Measurements from ENCODE around the gene SPC24.
A peak's percentile ranks its signal among the peaks of the same experiment; 100 is the strongest.
"Not testable (repeated sequence)": the region's sequence is repeated elsewhere in the genome, so short reads cannot be mapped to it uniquely, and the experiment has no call there.

The SPC24 gene

DNA sequence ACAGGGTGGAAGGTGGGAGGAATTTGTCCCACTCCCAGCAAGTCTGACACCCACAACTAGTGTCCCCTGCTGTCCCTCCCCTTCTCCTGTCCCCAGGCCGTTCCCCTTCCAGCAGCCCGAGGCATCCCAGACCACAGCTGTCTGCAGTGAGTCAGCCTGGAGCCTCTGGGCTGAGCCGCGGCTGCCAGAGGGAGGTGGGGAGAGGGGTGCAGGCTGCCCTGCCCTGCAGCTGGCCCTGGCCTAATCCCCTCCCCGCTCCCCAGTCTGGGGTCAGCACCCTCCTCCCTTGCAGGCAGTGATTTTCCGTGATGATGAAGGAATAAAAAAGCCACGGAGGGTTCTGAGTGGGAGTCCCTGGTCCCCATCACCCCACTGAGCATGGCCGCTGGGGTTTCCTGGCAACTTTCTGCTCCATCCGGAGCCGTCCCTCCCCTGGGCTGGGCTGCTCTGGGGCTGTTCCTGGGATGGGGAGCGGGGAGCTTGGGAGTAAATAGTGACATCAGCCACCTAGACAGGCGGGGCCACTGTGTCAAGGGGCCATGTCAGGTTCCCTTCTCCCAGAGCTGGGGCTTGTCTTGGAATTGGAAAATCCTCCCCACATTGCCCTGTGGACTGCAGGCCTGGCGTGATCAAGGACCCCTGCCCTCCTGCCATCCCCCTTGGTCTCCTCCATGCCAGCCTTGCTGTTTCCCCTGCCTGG is 16.8 kb downstream of the SPC24 start:
- peak; percentile 21; the same call in 1 of the 2 replicates for TF ChIP-seq POLR2A (IDR thresholded peaks at IDR 0.05; ENCODE audit: low read depth, low read length)
- DNase-seq (ENCODE audit: insufficient read length, low spot score): peak; percentile 77
- FAIRE-seq: no peak

DNA sequence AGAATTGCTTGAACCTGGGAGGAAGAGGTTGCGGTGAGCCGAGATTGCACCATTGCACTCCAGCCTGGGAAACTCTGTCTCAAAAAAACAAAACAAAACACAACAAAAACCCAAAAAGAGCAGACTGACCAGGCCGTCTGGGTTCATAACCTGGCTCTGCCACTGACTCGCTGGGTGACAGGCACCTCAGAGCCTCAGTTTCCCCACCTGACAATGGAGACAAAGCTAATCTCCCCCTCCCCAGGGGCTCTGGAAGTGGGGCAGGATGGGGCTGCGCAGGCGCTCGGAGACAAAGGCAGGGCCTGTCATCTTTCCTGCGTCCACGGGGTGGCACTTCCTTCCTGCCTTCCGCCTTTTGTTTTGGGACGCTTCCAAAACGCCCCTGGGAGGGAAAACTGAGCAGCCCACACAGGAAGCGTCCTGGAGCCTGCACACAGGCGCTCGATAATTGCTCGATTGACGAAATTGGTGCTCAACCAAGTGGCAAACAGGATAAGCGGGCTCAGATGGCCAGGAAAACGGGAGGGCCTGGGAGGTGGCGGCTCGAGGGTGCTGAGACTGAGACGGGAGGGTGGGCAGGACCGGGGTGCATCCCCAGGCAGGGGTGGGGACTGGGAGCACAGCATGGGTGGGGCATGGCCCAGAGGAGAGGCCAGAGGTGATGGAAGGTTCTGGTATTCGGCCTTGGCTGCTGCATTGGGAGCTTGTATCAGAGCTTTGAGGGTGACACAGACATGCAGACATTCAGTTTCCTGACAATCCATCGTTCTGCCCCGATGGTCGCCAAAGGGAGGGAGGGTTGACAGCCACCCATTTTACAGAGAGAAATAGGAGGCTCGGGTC is 17.8 kb downstream of the SPC24 start:
- DNase-seq (ENCODE audit: insufficient read length, low spot score) (peak; percentile 55), FAIRE-seq (no peak)
- no peak for TF ChIP-seq POLR2A (IDR thresholded peaks at IDR 0.05; ENCODE audit: low read depth, low read length)

DNA sequence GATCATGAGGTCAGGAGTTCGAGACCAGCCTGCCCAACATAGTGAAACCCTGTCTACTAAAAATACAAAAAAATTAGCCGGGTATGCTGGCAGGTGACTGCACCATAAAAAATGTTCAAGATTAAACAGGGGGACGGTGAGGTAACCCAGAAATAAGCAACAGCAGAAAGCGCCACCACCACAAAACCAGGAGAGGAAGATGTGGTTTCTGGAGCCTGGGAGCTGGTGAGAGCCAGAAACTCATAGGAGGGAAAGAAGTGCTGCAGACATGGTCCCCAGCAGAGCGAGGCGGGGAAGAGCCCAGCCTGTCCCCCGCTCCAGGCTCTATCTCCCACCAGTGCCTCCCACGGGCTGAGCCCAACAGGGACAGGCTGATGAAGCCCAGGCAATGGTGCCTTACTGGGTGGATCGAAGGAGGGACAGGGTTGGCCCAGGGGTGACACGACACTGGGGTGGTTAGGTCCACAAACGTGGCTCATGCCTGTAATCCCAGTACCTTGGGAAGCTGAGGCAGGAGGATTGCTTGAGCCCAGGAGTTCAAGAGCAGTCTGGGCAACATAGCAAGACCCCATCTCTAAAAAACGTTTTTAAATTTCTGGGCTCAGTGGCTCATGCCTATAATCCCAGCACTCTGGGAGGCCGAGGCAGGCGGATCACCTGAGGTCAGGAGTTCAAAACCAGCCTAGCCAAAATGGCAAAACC is 19.0 kb downstream of the SPC24 start:
- TF ChIP-seq POLR2A (IDR thresholded peaks at IDR 0.05; ENCODE audit: low read depth, low read length): no peak
- DNase-seq (ENCODE audit: insufficient read length, low spot score) (no peak), FAIRE-seq (no peak)

DNA sequence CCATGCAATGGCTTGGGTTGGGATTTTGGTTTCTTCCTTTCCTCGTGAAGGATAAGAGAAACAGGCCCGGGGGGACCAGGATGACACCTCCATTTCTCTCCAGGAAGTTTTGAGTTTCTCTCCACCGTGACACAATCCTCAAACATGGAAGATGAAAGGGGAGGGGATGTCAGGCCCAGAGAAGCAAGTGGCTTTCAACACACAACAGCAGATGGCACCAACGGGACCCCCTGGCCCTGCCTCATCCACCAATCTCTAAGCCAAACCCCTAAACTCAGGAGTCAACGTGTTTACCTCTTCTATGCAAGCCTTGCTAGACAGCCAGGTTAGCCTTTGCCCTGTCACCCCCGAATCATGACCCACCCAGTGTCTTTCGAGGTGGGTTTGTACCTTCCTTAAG is 24.1 kb downstream of the SPC24 start:
- DNase-seq (ENCODE audit: insufficient read length, low spot score) (no peak), FAIRE-seq (no peak)
- no peak for TF ChIP-seq POLR2A (IDR thresholded peaks at IDR 0.05; ENCODE audit: low read depth, low read length)

DNA sequence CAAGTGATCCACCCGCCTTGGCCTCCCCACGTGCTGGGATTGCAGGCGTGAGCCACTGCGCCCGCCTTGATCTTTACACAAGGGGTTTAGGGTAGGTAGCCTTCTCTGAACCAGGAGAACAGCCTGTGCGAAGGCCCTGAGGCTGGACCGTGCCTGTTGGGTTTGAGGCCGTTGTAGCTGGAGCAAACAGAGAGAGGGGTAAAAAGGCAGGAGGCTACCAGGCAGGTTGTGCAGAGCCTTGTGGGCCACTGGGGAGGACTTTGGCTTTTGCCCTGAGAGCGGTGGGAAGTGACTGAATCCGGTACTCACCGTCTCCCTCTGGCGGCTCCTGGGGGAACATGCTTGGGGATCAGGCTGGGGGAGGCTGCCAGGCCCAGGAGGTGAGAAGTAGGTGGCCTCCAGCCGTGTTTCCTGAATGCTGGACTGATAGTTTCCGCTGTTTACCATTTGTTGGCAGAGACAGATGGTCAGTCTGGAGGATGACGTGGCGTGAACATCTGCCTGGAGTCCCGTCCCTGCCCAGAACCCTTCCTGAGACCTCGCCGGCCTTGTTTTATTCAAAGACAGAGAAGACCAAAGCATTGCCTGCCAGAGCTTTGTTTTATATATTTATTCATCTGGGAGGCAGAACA is 24.6 kb downstream of the SPC24 start:
- peak; percentile 57 for DNase-seq (ENCODE audit: insufficient read length, low spot score)
- TF ChIP-seq POLR2A (IDR thresholded peaks at IDR 0.05; ENCODE audit: low read depth, low read length): no peak
- FAIRE-seq: no peak

DNA sequence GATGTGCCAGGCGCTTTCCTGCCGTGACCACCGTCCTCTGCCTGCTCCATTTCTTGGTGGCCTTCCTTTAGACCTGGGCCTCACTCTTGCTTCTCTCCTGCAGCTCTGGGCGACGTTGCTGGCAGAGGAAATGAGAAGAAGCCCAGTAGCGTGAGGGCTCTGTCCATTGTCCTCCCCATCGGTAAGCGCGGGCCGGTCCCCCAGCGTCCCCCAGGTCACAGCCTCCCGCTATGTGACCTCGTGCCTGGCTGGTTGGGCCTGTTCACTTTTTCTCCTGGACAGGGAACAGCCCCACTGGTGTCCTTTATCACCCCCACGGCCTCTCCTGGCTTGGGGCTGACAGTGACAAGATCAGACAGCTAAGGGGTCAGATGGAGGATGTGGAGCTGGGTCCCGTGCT is 27.7 kb downstream of the SPC24 start:
- no peak for DNase-seq (ENCODE audit: insufficient read length, low spot score)
- no peak for TF ChIP-seq POLR2A (IDR thresholded peaks at IDR 0.05; ENCODE audit: low read depth, low read length)
- FAIRE-seq: no peak

DNA sequence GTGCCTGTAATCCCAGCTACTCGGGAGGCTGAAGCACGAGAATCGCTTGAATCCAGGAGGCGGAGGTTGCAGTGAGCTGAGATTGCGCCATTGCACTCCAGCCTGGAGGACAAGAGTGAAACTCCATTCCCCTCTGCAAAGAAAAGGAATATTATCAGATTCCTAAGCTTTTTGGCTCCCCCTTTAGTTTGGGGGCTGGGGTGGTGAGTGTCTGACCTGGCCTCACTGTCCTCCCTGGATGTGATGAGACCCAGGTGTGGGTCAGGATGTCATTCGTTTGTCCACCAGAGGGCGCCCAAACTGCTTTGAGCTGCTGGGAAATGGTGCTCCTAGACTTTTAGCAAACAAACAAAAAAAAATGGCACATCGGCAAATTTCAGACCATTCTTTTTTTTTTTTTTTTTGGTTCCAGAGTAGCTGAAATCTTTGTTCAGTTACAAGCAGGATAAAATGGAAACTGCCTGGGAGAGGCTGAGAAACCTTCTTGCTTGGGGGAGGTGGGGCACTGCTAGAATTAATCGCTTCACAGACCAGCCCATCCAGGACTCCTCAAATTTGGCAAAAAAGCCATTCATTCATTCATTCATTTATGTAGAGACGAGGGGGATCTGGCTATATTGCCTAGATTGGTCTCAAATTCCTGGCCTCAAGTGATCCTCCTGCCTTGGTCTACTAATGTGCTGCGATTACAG is 29.4 kb downstream of the SPC24 start:
- FAIRE-seq: no peak

DNA sequence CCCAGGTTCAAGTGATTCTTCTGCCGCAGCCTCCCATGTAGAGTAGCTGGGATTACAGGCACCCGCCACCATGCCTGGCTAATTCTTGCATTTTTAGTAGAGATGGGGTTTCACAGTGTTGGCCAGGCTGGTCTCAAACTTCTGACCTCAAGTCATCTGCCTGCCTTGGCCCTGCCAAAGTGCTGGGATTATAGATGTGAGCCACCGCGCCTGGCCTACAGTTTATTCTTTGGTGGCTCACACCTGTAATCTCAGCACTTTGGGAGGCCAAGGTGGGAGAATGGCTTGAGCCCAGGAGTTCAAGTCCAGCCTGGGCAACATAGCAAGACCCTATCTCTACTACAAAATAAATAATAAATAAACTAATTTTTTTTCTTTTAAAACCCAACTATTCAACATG is 31.4 kb downstream of the SPC24 start:
- not testable (repeated sequence) for DNase-seq (ENCODE audit: insufficient read length, low spot score); FAIRE-seq

More for the DNA sequence above, 29.4 kb downstream of the SPC24 start:
- DNase-seq (ENCODE audit: insufficient read length, low spot score): peak; percentile 50
- no peak for TF ChIP-seq POLR2A (IDR thresholded peaks at IDR 0.05; ENCODE audit: low read depth, low read length)

DNA sequence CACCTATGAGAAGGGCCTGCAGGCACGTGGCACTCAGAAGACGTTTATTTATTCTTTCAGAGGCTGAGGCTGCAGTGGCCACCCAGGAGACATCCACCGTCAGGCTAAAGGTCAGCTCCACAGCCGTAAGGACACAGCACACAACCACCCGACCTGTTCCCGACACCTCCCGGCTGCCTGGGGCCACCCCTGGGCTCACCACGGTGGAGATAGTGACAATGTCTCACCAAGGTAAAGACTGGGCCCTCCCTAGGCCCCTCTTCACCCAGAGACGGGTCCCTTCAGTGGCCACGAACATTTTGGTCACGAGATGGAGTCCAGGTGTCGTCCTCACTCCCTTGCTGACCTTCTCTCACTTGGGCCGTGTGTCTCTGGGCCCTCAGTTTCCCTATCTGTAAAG is 32.5 kb downstream of the SPC24 start:
- no peak for TF ChIP-seq POLR2A (IDR thresholded peaks at IDR 0.05; ENCODE audit: low read depth, low read length)
- FAIRE-seq (no peak), DNase-seq (ENCODE audit: insufficient read length, low spot score) (no peak)

DNA sequence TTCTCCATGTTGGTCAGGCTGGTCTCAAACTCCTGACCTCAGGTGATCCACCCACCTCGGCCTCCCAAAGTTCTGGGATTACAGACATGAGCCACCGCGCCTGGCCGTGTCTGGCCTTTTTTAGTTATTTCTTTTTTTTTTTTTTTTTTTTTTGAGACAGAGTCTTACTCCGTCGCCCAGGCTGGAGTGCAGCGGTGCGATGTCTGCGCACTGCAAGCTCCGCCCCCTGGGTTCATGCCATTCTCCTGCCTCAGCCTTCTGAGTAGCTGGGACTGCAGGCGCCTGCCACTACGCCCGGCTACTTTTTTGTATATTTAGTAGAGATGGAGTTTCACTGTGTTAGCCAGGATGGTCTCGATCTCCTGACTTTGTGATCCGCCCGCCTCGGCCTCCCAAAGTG is 33.6 kb downstream of the SPC24 start:
- not testable (repeated sequence) for FAIRE-seq; DNase-seq (ENCODE audit: insufficient read length, low spot score)

DNA sequence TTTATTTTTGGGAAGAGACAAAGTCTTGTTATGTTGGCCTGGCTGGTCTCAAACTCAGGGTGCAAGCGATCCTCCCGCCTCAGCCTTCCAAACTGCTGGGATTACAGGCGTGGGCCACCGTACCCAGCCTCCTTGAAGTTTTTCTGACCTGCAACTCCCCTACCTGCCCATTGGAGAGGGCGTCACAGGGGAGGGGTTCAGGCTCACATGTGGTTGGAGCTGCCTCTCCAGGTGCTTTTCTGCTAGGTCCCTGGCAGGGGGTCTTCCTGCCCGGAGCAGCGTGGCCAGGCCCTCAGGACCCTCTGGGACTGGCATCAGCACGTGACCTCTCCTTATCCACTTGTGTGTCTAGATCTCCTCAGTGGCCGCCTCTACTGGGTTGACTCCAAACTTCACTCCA is 39.1 kb downstream of the SPC24 start:
- no peak for FAIRE-seq
- no peak for TF ChIP-seq POLR2A (IDR thresholded peaks at IDR 0.05; ENCODE audit: low read depth, low read length)

DNA sequence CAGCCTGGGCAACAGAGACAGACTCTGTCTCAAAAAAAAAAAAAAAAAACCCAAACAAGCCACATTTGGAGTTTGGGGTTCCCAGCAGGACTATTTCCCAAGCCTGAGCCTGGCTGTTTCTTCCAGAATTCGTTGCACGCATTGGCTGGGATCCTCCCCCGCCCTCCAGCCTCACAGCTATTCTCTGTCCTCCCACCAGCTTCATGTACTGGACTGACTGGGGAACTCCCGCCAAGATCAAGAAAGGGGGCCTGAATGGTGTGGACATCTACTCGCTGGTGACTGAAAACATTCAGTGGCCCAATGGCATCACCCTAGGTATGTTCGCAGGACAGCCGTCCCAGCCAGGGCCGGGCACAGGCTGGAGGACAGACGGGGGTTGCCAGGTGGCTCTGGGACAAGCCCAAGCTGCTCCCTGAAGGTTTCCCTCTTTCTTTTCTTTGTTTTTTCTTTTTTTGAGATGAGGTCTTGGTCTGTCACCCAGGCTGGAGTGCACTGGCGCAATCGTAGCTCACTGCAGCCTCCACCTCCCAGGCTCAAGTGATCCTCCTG is 39.6 kb downstream of the SPC24 start:
- no peak for TF ChIP-seq POLR2A (IDR thresholded peaks at IDR 0.05; ENCODE audit: low read depth, low read length)
- no peak for FAIRE-seq
- DNase-seq (ENCODE audit: insufficient read length, low spot score): no peak

More for the DNA sequence above, 39.1 kb downstream of the SPC24 start:
- DNase-seq (ENCODE audit: insufficient read length, low spot score): no peak

DNA sequence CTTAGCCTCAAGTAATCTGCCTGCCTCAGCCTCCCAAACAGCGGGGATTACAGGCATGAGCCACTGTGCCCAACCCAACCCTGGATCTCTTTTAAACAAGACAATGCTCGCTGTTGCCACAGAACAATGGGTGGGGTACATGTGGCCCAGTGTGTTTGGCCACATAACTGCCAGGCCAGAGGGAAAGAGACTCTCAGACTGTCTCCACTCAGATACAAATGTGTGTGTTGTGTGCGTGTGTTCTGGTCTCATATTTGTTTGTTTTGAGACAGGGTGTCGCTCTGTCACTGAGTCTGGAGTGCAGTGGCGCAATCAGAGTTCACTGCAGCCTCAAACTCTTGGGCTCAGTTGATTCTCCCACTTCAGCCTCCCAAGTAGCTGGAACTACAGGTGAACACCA is 40.5 kb downstream of the SPC24 start:
- TF ChIP-seq POLR2A (IDR thresholded peaks at IDR 0.05; ENCODE audit: low read depth, low read length): no peak
- no peak for DNase-seq (ENCODE audit: insufficient read length, low spot score)
- FAIRE-seq: no peak

Data from H54 (cell line).